Small intestine (tissue), 4 donors: Measurements from ENCODE around the gene SAPCD1. TPM values are rescaled to one million over a fixed set of nuclear protein-coding genes. Genes with fewer than 3 reads are reported as not detected.

Experiments
- polyA plus RNA-seq, 4 donors: library from polyadenylated mRNA; stranded (reverse) in 3 of 4; unstranded in 1 of 4; fragments of 200-250 nt in 3 of 4; fragments of 120-200 nt in 1 of 4; gene quantifications; one replicate each; pipeline versions ENCODE4 v1.2.1 to v1.2.3, GENCODE V29; 2013
- donor health status: healthy with polysubstance abuse.
- donor health status: Bipolar disorder and iron deficiency.
- donor health status: healthy.

Gene SAPCD1
- polyA plus RNA-seq, 4 donors = 1.4 to 15.5 (median 4.6) TPM

Other genes starting within 250 kb of the SAPCD1 start
- gene MCCD1, start 233.7 kb upstream of the SAPCD1 start, polyA plus RNA-seq = not detected
- 100 to 1,000 TPM; 307 to 440 (median 358) TPM for gene DDX39B, start 220.7 kb upstream of the SAPCD1 start, polyA plus RNA-seq
- gene ATP6V1G2, start 216.0 kb upstream of the SAPCD1 start, polyA plus RNA-seq = 1 to 10 TPM in 3 of 4 donors, under 1 TPM in 1; 0.81 to 6.3 (median 1.9) TPM
- 10 to 100 TPM; 26.2 to 47.3 (median 31.8) TPM for gene NFKBIL1, start 215.0 kb upstream of the SAPCD1 start, polyA plus RNA-seq
- gene LTA, start 190.4 kb upstream of the SAPCD1 start, polyA plus RNA-seq = 1 to 10 TPM in 1 of 4 donors, under 1 TPM in 1, not detected in 2; 0.24 to 1.0 TPM
- gene TNF, start 187.1 kb upstream of the SAPCD1 start, polyA plus RNA-seq = under 1 TPM in 3 of 4 donors, not detected in 1; 0.18 to 0.59 (median 0.45) TPM
- 10 to 100 TPM in 1 of 4 donors, 1 to 10 TPM in 3; 4.0 to 19.7 (median 8.0) TPM for gene LTB, start 180.2 kb upstream of the SAPCD1 start, polyA plus RNA-seq
- 10 to 100 TPM in 2 of 4 donors, 1 to 10 TPM in 2; 3.1 to 37.0 (median 14.5) TPM for gene LST1, start 176.4 kb upstream of the SAPCD1 start, polyA plus RNA-seq
- 1 to 10 TPM in 1 of 4 donors, under 1 TPM in 1, not detected in 2; 0.33 to 1.4 TPM for gene NCR3, start 169.7 kb upstream of the SAPCD1 start, polyA plus RNA-seq
- gene AIF1, start 147.4 kb upstream of the SAPCD1 start, polyA plus RNA-seq = 100 to 1,000 TPM in 1 of 4 donors, 10 to 100 TPM in 2, 1 to 10 TPM in 1; 5.6 to 102 (median 48.9) TPM
- gene PRRC2A, start 141.9 kb upstream of the SAPCD1 start, polyA plus RNA-seq = 100 to 1,000 TPM in 1 of 4 donors, 10 to 100 TPM in 3; 54.6 to 104 (median 74.4) TPM
- 100 to 1,000 TPM; 193 to 381 (median 284) TPM for gene BAG6, start 110.0 kb upstream of the SAPCD1 start, polyA plus RNA-seq
- 10 to 100 TPM in 1 of 4 donors, 1 to 10 TPM in 3; 7.2 to 32.8 (median 8.2) TPM for gene APOM, start 106.8 kb upstream of the SAPCD1 start, polyA plus RNA-seq
- gene C6orf47, start 101.9 kb upstream of the SAPCD1 start, polyA plus RNA-seq = 10 to 100 TPM; 17.3 to 29.1 (median 23.2) TPM
- gene GPANK1, start 97.7 kb upstream of the SAPCD1 start, polyA plus RNA-seq = 10 to 100 TPM; 14.8 to 30.2 (median 21.7) TPM
- gene CSNK2B, start 96.6 kb upstream of the SAPCD1 start, polyA plus RNA-seq = 100 to 1,000 TPM; 185 to 231 (median 206) TPM
- gene LY6G5B, start 92.7 kb upstream of the SAPCD1 start, polyA plus RNA-seq = 10 to 100 TPM in 1 of 4 donors, 1 to 10 TPM in 3; 3.8 to 16.5 (median 4.2) TPM
- 1 to 10 TPM; 2.6 to 3.8 (median 3.1) TPM for gene LY6G5C, start 81.6 kb upstream of the SAPCD1 start, polyA plus RNA-seq
- gene ABHD16A, start 59.3 kb upstream of the SAPCD1 start, polyA plus RNA-seq = 10 to 100 TPM; 34.6 to 63.8 (median 50.3) TPM
- gene LY6G6F, start 55.8 kb upstream of the SAPCD1 start, polyA plus RNA-seq = under 1 TPM in 1 of 4 donors, not detected in 3; 0.12 TPM
- under 1 TPM in 1 of 4 donors, not detected in 3; 0.22 TPM for gene LY6G6D, start 47.3 kb upstream of the SAPCD1 start, polyA plus RNA-seq
- under 1 TPM in 1 of 4 donors, not detected in 3; 0.18 TPM for gene LY6G6C, start 40.9 kb upstream of the SAPCD1 start, polyA plus RNA-seq
- under 1 TPM in 2 of 4 donors, not detected in 2; 0.13 to 0.59 TPM for gene MPIG6B, start 39.3 kb upstream of the SAPCD1 start, polyA plus RNA-seq
- gene DDAH2, start 33.4 kb upstream of the SAPCD1 start, polyA plus RNA-seq = 10 to 100 TPM; 64.4 to 89.7 (median 76.1) TPM
- gene CLIC1, start 26.1 kb upstream of the SAPCD1 start, polyA plus RNA-seq = 100 to 1,000 TPM; 400 to 576 (median 535) TPM
- gene MSH5, start 22.7 kb upstream of the SAPCD1 start, polyA plus RNA-seq = 10 to 100 TPM in 2 of 4 donors, 1 to 10 TPM in 2; 1.6 to 53.1 (median 9.2) TPM
- gene VWA7, start 14.7 kb downstream of the SAPCD1 start, polyA plus RNA-seq = 10 to 100 TPM in 1 of 4 donors, 1 to 10 TPM in 3; 2.9 to 11.9 (median 6.4) TPM
- gene VARS1, start 33.1 kb downstream of the SAPCD1 start, polyA plus RNA-seq = 10 to 100 TPM; 19.9 to 42.4 (median 24.2) TPM
- gene LSM2, start 44.3 kb downstream of the SAPCD1 start, polyA plus RNA-seq = 10 to 100 TPM; 27.3 to 90.2 (median 39.3) TPM
- gene HSPA1L, start 52.6 kb downstream of the SAPCD1 start, polyA plus RNA-seq = 1 to 10 TPM in 2 of 4 donors, under 1 TPM in 2; 0.27 to 2.6 (median 1.1) TPM
- gene HSPA1A, start 52.9 kb downstream of the SAPCD1 start, polyA plus RNA-seq = 10 to 100 TPM in 3 of 4 donors, 1 to 10 TPM in 1; 9.7 to 49.6 (median 25.7) TPM
- 100 to 1,000 TPM in 1 of 4 donors, 10 to 100 TPM in 3; 16.5 to 130 (median 35.0) TPM for gene HSPA1B, start 65.1 kb downstream of the SAPCD1 start, polyA plus RNA-seq
- gene NEU1, start 100.2 kb downstream of the SAPCD1 start, polyA plus RNA-seq = 100 to 1,000 TPM in 1 of 4 donors, 10 to 100 TPM in 3; 24.8 to 466 (median 37.4) TPM
- 100 to 1,000 TPM in 3 of 4 donors, 10 to 100 TPM in 1; 82.3 to 215 (median 130) TPM for gene SLC44A4, start 116.3 kb downstream of the SAPCD1 start, polyA plus RNA-seq
- gene EHMT2, start 135.0 kb downstream of the SAPCD1 start, polyA plus RNA-seq = 10 to 100 TPM; 27.8 to 50.3 (median 37.4) TPM
- gene ZBTB12, start 139.4 kb downstream of the SAPCD1 start, polyA plus RNA-seq = 10 to 100 TPM in 1 of 4 donors, 1 to 10 TPM in 3; 1.6 to 12.5 (median 5.2) TPM
- 10 to 100 TPM in 3 of 4 donors, 1 to 10 TPM in 1; 7.4 to 58.7 (median 21.3) TPM for gene C2, start 165.1 kb downstream of the SAPCD1 start, polyA plus RNA-seq
- 100 to 1,000 TPM in 1 of 4 donors, 10 to 100 TPM in 3; 38.7 to 141 (median 80.6) TPM for gene CFB, start 183.4 kb downstream of the SAPCD1 start, polyA plus RNA-seq
- 10 to 100 TPM; 55.6 to 77.1 (median 59.1) TPM for gene NELFE, start 196.3 kb downstream of the SAPCD1 start, polyA plus RNA-seq
- gene SKIC2, start 196.5 kb downstream of the SAPCD1 start, polyA plus RNA-seq = 100 to 1,000 TPM in 2 of 4 donors, 10 to 100 TPM in 2; 51.4 to 171 (median 85.7) TPM
- gene DXO, start 209.5 kb downstream of the SAPCD1 start, polyA plus RNA-seq = 10 to 100 TPM; 14.1 to 16.8 (median 16.0) TPM
- gene C4A, start 219.4 kb downstream of the SAPCD1 start, polyA plus RNA-seq = 10 to 100 TPM in 3 of 4 donors, 1 to 10 TPM in 1; 4.0 to 64.7 (median 26.1) TPM